Anterior cingulate cortex (tissue), 58 donors: Measurements from ENCODE around the gene LMX1B.
"Not testable (repeated sequence)": the region's sequence is repeated elsewhere in the genome, so short reads cannot be mapped to it uniquely, and the experiment has no call there.

Experiments
- DNase-seq, 58 donors: peaks; one replicate each; lab custom pipeline; 2025; lab: John Stamatoyannopoulos, UW

LMX1B gene

GRCh38 chr9:126652140-126652582, 38.4 kb downstream of the LMX1B start:
- DNase-seq, result no peak

GRCh38 chr9:126654124-126654523, 40.4 kb downstream of the LMX1B start:
- DNase-seq, result no peak

GRCh38 chr9:126656214-126656613, 42.5 kb downstream of the LMX1B start:
- DNase-seq, result not testable (repeated sequence)

GRCh38 chr9:126658201-126658825, 44.6 kb downstream of the LMX1B start:
- no peak for DNase-seq

- no peak for DNase-seq
Observed at GRCh38 chr9:126658956-126659555, 45.3 kb downstream of the LMX1B start.

- DNase-seq, result no peak
Observed at GRCh38 chr9:126661122-126661520, 47.4 kb downstream of the LMX1B start.

- DNase-seq, result no peak
Observed at GRCh38 chr9:126661521-126662251, 48.0 kb downstream of the LMX1B start.

- DNase-seq, result peak in 1 of 58 donors; percentile 12
Observed at GRCh38 chr9:126663661-126664072, 49.9 kb downstream of the LMX1B start.

- no peak for DNase-seq
Observed at GRCh38 chr9:126664900-126665643, 51.3 kb downstream of the LMX1B start.

- DNase-seq, result no peak
Observed at GRCh38 chr9:126665644-126666035, 51.9 kb downstream of the LMX1B start.

GRCh38 chr9:126666155-126666803, 52.6 kb downstream of the LMX1B start:
- no peak for DNase-seq

- DNase-seq, result no peak
Observed at GRCh38 chr9:126667190-126668055, 53.7 kb downstream of the LMX1B start.

- DNase-seq, result no peak
Observed at GRCh38 chr9:126668058-126668457, 54.3 kb downstream of the LMX1B start.

GRCh38 chr9:126669108-126669507, 55.4 kb downstream of the LMX1B start:
- DNase-seq, result no peak

- no peak for DNase-seq
Observed at GRCh38 chr9:126670270-126670669, 56.5 kb downstream of the LMX1B start.

GRCh38 chr9:126671381-126671831, 57.7 kb downstream of the LMX1B start:
- DNase-seq, result peak in 1 of 58 donors; percentile 15

GRCh38 chr9:126671983-126672382, 58.3 kb downstream of the LMX1B start:
- DNase-seq, result no peak

- no peak for DNase-seq
Observed at GRCh38 chr9:126672634-126673284, 59.0 kb downstream of the LMX1B start.
